Spleen (tissue), 11 donors: ENCODE data around the gene AP1G2. TPM values are rescaled to one million over a fixed set of nuclear protein-coding genes. Genes with fewer than 3 reads are reported as not detected.

Source experiments
- DNase-seq: peaks from one replicate; pipeline ENCODE4 v3.0.0-alpha.2; 2020
- H3K27ac ChIP-seq, 8 donors: fragments of 200-600 bp; sonication (generic) in 7 of 8; 1 replicate in 4 of 8; 2 replicates in 4 of 8; pipeline versions ENCODE4 v1.5.0 to v1.8.0; 2016 to 2021; ENCODE audit warnings: inconsistent platforms in 4 of 8, mild to moderate bottlenecking in 4 of 8, moderate library complexity in 1 of 8
- H3K27me3 ChIP-seq, 7 donors: fragments of 200-600 bp; sonication (generic) in 6 of 7; replicated peaks in 1 of 7; 1 replicate in 4 of 7; 2 replicates in 3 of 7; pipeline versions ENCODE4 v1.5.0 to v1.8.0; 2016 to 2021; ENCODE audit warnings: inconsistent platforms in 3 of 7, mild to moderate bottlenecking in 1 of 7
- H3K36me3 ChIP-seq, 6 donors: fragments of 200-600 bp; sonication (generic) in 5 of 6; 1 replicate in 4 of 6; 2 replicates in 2 of 6; pipeline versions ENCODE4 v1.5.0 to v1.8.0; 2016 to 2021; ENCODE audit warnings: inconsistent platforms in 2 of 6
- H3K4me1 ChIP-seq, 6 donors: fragments of 200-600 bp; sonication (generic) in 5 of 6; 1 replicate in 3 of 6; 2 replicates in 3 of 6; pipeline versions ENCODE4 v1.5.0 to v1.8.0; 2016 to 2021; ENCODE audit warnings: inconsistent platforms in 3 of 6
- H3K4me3 ChIP-seq, 8 donors: fragments of 200-600 bp; sonication (generic) in 7 of 8; 1 replicate in 4 of 8; 2 replicates in 4 of 8; pipeline versions ENCODE4 v1.5.0 to v1.8.0; 2016 to 2021; ENCODE audit warnings: inconsistent platforms in 4 of 8, mild to moderate bottlenecking in 4 of 8, moderate library complexity in 2 of 8
- H3K9me3 ChIP-seq, 8 donors: fragments of 200-600 bp; sonication (generic) in 7 of 8; 1 replicate in 4 of 8; 2 replicates in 4 of 8; pipeline versions ENCODE4 v1.5.0 to v1.8.0; 2016 to 2021; ENCODE audit warnings: inconsistent platforms in 4 of 8
- CTCF ChIP-seq, 11 experiments: fragments of 200-600 bp in 7 of 11; fragments of 450-650 bp in 4 of 11; sonication (generic) in 4 of 11; IDR thresholded peaks in 8 of 11; conservative IDR thresholded peaks in 3 of 11; 1 replicate in 7 of 11; 2 replicates in 4 of 11; pipeline versions ENCODE4 v1.4.0 to v1.8.0; 2016 to 2021; ENCODE audit warnings: antibody characterized with exemption in 11 of 11, inconsistent platforms in 4 of 11, mild to moderate bottlenecking in 1 of 11
- POLR2A ChIP-seq, 3 donors: fragments of 450-650 bp; IDR thresholded peaks; one replicate each; pipeline ENCODE4 v1.5.1; 2017; ENCODE audit warnings: antibody characterized with exemption in 3 of 3, mild to moderate bottlenecking in 1 of 3
- POLR2AphosphoS5 ChIP-seq, 3 donors: sonication (generic); formaldehyde crosslinking; IDR thresholded peaks; one replicate each; pipeline ENCODE4 v1.5.1; 2017; ENCODE audit warnings: antibody characterized with exemption in 3 of 3
- WGBS, 5 donors: extraction: QIAGEN DNeasy Blood & Tissue Kit in 3 of 5; methylation state at CpG; one replicate each; pipeline versions ENCODE4 v1.1.5 to v1.1.7; 2013 to 2018; 5-methylcytosine and 5-hydroxymethylcytosine counted together
- intact Hi-C: fragments of 100-400 bp; cut with DNase I; formaldehyde crosslinking; loops from one replicate; pipeline ENCODE4 v1.15.0; 2023; ENCODE audit warnings: low total_unique reads
- polyA plus RNA-seq, 3 donors: library from polyadenylated mRNA; stranded (reverse); fragments of 200-250 nt; gene quantifications; one replicate each; pipeline ENCODE4 v1.2.1, GENCODE V29; 2013
- total RNA-seq, 7 donors: library from RNA; depleted of rRNA in 3 of 7; stranded (reverse); fragments of >200 nt in 3 of 7; fragmentation: NEBNext Ultra II Directional in 4 of 7; extraction: Animal tissue kit (Norgen Biotek cat#: 25700) in 4 of 7; gene quantifications; one replicate each; pipeline versions ENCODE4 v1.1.0 to v1.2.1, GENCODE V29; 2016 to 2021
- donor health status: healthy with polysubstance abuse.
- donor health status: DM: no; HTN: no; CAD: no; lungs with moderate emphysema.
- donor health status: DM: no; HTN: no; CAD: no.
- donor health status: Bipolar disorder and iron deficiency.
- donor health status: healthy.
- donor health status: DM: no; HTN: no; CAD: no.
- donor health status: DM: yes; HTN: yes; CAD: no.

Gene AP1G2
- total and polyA plus RNA-seq, 10 donors: 126 to 267 (median 187) TPM

GRCh38 chr14:23520899-23521533, 46.6 kb downstream of the AP1G2 start:
- intact Hi-C loops: no loop called here
- WGBS, 5 donors: 79 to 86% (median 84%) methylated on average over 14 of the region's 14 CpGs
- TF ChIP-seq POLR2A (IDR thresholded peaks at IDR 0.05) (no peak), POLR2AphosphoS5 (IDR thresholded peaks at IDR 0.05) (no peak), CTCF (IDR thresholded peaks at IDR 0.05 in 8 of 11, conservative IDR thresholded peaks at IDR 0.05 in 3 of 11) (no peak)
- Histone ChIP-seq H3K36me3 (peaks cover 0 to 14% (median 0%) of the 10 kb centered on the region in 6 donors), H3K27me3 (no peaks in the 10 kb centered on the region), H3K4me3 (no peak overlapping the region), H3K9me3 (no peaks in the 10 kb centered on the region), H3K27ac (no peak overlapping the region), H3K4me1 (peaks cover 0 to 5% (median 0%) of the 10 kb centered on the region in 6 donors)
- no peak for DNase-seq

- H3K9me3 ChIP-seq: no peaks in the 10 kb centered on the region
- intact Hi-C loops: no loop called here
- peaks cover 0 to 5% (median 0%) of the 10 kb centered on the region in 6 donors for H3K4me1 ChIP-seq
- DNase-seq: no peak
- no peak overlapping the region for H3K4me3 ChIP-seq
- WGBS, 5 donors: 79 to 92% (median 86%) methylated on average over 4 of the region's 4 CpGs
- H3K27me3 ChIP-seq: no peaks in the 10 kb centered on the region
- no peak overlapping the region for H3K27ac ChIP-seq
- TF ChIP-seq POLR2AphosphoS5 (IDR thresholded peaks at IDR 0.05): no peak
- no peak for TF ChIP-seq CTCF (IDR thresholded peaks at IDR 0.05 in 8 of 11, conservative IDR thresholded peaks at IDR 0.05 in 3 of 11)
- TF ChIP-seq POLR2A (IDR thresholded peaks at IDR 0.05): no peak
- H3K36me3 ChIP-seq: peaks cover 0 to 6% (median 0%) of the 10 kb centered on the region in 6 donors
These were observed 48.9 kb downstream of the AP1G2 start for GRCh38 chr14:23518709-23519108.

- no peak for TF ChIP-seq POLR2A (IDR thresholded peaks at IDR 0.05)
- TF ChIP-seq POLR2AphosphoS5 (IDR thresholded peaks at IDR 0.05): no peak
- TF ChIP-seq CTCF (IDR thresholded peaks at IDR 0.05 in 8 of 11, conservative IDR thresholded peaks at IDR 0.05 in 3 of 11): no peak
- H3K4me1 ChIP-seq: peaks cover 0 to 5% (median 0%) of the 10 kb centered on the region in 6 donors
- no peaks in the 10 kb centered on the region for H3K9me3 ChIP-seq
- WGBS, 5 donors: 76 to 86% (median 79%) methylated on average over 6 of the region's 6 CpGs
- H3K4me3 ChIP-seq: no peak overlapping the region
- DNase-seq: no peak
- H3K27ac ChIP-seq: no peak overlapping the region
- H3K27me3 ChIP-seq: no peaks in the 10 kb centered on the region
- peaks cover 0 to 6% (median 0%) of the 10 kb centered on the region in 6 donors for H3K36me3 ChIP-seq
- intact Hi-C loops: no loop called here
These were observed 49.8 kb downstream of the AP1G2 start for GRCh38 chr14:23517650-23518326.

- Histone ChIP-seq H3K27me3 (no peaks in the 10 kb centered on the region), H3K27ac (no peak overlapping the region), H3K9me3 (no peaks in the 10 kb centered on the region), H3K4me1 (peaks cover 0 to 9% (median 0%) of the 10 kb centered on the region in 6 donors), H3K36me3 (peaks cover 0 to 6% (median 0%) of the 10 kb centered on the region in 6 donors), H3K4me3 (no peak overlapping the region)
- WGBS, 5 donors: 71 to 84% (median 82%) methylated on average over 3 of the region's 3 CpGs
- intact Hi-C loops: no loop called here
- TF ChIP-seq POLR2A (IDR thresholded peaks at IDR 0.05) (no peak), CTCF (IDR thresholded peaks at IDR 0.05 in 8 of 11, conservative IDR thresholded peaks at IDR 0.05 in 3 of 11) (no peak), POLR2AphosphoS5 (IDR thresholded peaks at IDR 0.05) (no peak)
- DNase-seq: no peak
These were observed 53.0 kb downstream of the AP1G2 start for GRCh38 chr14:23514644-23514957.
